Lower leg skin (tissue), 3 donors: Measurements from ENCODE around the gene GRAMD4.

Source experiments
- CTCF ChIP-seq, 3 donors: fragments of 450-650 bp; IDR thresholded peaks; one replicate each; pipeline ENCODE4 v1.5.1; 2016; ENCODE audit warnings: antibody characterized with exemption in 3 of 3, mild to moderate bottlenecking in 3 of 3, moderate library complexity in 2 of 3
- POLR2A ChIP-seq, 2 donors: fragments of 450-650 bp; IDR thresholded peaks; one replicate each; pipeline ENCODE4 v1.6.1; 2016 to 2017; ENCODE audit warnings: antibody characterized with exemption in 2 of 2, mild to moderate bottlenecking in 1 of 2, moderate library complexity in 1 of 2

GRCh38 chr22:46663436-46664100, 43.4 kb downstream of the GRAMD4 start:
- TF ChIP-seq POLR2A (IDR thresholded peaks at IDR 0.05) (no peak), CTCF (IDR thresholded peaks at IDR 0.05) (no peak)
